GM18511 (cell line): ENCODE measurements around the gene SLC6A20.

Source experiments
- ATAC-seq: cut with Tn5 transposase; IDR thresholded peaks from one replicate; pipeline ENCODE4 v1.9.1; 2021; ENCODE audit warnings: mild to moderate bottlenecking, moderate library complexity; ENCODE audit not compliant: unreplicated experiment

The SLC6A20 gene

GRCh38 chr3:45803252-45803935 is 7.1 kb upstream of the SLC6A20 start:
- no peak for ATAC-seq

- no peak for ATAC-seq
Observed at GRCh38 chr3:45802146-45802545, 5.8 kb upstream of the SLC6A20 start.

- no peak for ATAC-seq
Observed at GRCh38 chr3:45800611-45801010, 4.3 kb upstream of the SLC6A20 start.

- no peak for ATAC-seq
Observed at GRCh38 chr3:45799586-45799985, 3.2 kb upstream of the SLC6A20 start.

- no peak for ATAC-seq
Observed at GRCh38 chr3:45798034-45798433, 1.7 kb upstream of the SLC6A20 start.

- ATAC-seq = no peak
Observed at GRCh38 chr3:45796902-45797637, 734 bp upstream of the SLC6A20 start.

GRCh38 chr3:45795509-45795881 is 841 bp downstream of the SLC6A20 start:
- ATAC-seq = no peak

- ATAC-seq = no peak
Observed at GRCh38 chr3:45794660-45795059, 1.7 kb downstream of the SLC6A20 start.

GRCh38 chr3:45794177-45794560 is 2.2 kb downstream of the SLC6A20 start:
- ATAC-seq = no peak

- ATAC-seq = no peak
Observed at GRCh38 chr3:45793482-45794176, 2.7 kb downstream of the SLC6A20 start.

GRCh38 chr3:45792516-45793172 is 3.7 kb downstream of the SLC6A20 start:
- no peak for ATAC-seq

- no peak for ATAC-seq
Observed at GRCh38 chr3:45792036-45792435, 4.3 kb downstream of the SLC6A20 start.

- ATAC-seq = no peak
Observed at GRCh38 chr3:45790596-45790995, 5.7 kb downstream of the SLC6A20 start.

- ATAC-seq = no peak
Observed at GRCh38 chr3:45789235-45789812, 7.0 kb downstream of the SLC6A20 start.

GRCh38 chr3:45787551-45787950 is 8.8 kb downstream of the SLC6A20 start:
- ATAC-seq = no peak

- ATAC-seq = no peak
Observed at GRCh38 chr3:45786801-45787495, 9.4 kb downstream of the SLC6A20 start.

GRCh38 chr3:45785605-45786150 is 10.7 kb downstream of the SLC6A20 start:
- ATAC-seq = no peak

- ATAC-seq = no peak
Observed at GRCh38 chr3:45783667-45784066, 12.7 kb downstream of the SLC6A20 start.

- no peak for ATAC-seq
Observed at GRCh38 chr3:45782381-45782780, 14.0 kb downstream of the SLC6A20 start.

GRCh38 chr3:45781841-45782240 is 14.5 kb downstream of the SLC6A20 start:
- ATAC-seq = no peak
